Inflammatory macrophage treated with lipopolysaccharide for 1 hour (primary cell): ENCODE results near the gene ANO4.
"Not testable (repeated sequence)": the region's sequence is repeated elsewhere in the genome, so short reads cannot be mapped to it uniquely, and the experiment has no call there.

Source experiments
- DNase-seq, 2 donors: peaks; one replicate each; pipeline ENCODE4 v3.0.0-alpha.2; 2020 to 2022

Gene ANO4

GRCh38 chr12:100875771-100876170 lies 81.2 kb downstream of the ANO4 start:
- DNase-seq: no peak

DNA sequence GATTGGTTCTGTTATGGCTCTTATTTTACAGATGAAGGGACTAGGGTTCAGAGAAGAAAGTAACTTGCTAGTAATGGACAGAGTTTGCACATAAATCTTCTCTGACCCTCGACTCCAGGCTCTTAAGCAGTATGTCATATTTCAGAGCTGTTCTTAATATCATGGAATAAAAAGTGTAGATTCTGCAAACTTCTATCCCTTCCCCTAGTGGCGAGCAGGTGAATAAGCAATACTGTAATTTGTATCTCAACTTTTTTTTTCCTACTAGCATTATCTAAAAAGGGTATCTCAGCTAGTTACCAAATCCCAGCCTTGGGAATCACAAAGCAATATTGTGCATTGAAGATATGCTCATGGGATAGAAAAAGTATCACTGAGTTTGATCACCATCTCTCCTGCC lies 83.2 kb downstream of the ANO4 start:
- no peak for DNase-seq

GRCh38 chr12:100895192-100895591 lies 100.6 kb downstream of the ANO4 start:
- no peak for DNase-seq

DNA sequence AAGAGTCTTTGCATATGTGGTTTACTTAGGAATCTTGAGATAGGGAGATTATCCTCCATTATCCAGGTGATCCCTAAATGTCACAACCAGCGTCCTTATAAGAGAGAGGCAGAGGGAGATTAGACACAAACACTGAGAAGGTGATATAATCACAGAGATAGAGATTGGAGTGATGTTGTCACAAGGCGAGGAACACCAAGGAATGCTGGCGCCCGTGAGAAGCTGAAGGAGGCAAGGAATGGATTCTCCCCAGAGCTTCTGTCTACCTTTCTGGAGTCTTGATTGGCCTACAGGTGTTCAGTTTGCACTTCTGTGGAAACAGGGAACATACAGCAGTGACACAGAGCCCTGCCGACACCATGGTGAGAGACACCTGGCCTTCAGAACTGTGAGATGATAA lies 101.6 kb downstream of the ANO4 start:
- no peak for DNase-seq

- DNase-seq: no peak
These were observed 102.7 kb downstream of the ANO4 start for GRCh38 chr12:100897240-100897639.

DNA sequence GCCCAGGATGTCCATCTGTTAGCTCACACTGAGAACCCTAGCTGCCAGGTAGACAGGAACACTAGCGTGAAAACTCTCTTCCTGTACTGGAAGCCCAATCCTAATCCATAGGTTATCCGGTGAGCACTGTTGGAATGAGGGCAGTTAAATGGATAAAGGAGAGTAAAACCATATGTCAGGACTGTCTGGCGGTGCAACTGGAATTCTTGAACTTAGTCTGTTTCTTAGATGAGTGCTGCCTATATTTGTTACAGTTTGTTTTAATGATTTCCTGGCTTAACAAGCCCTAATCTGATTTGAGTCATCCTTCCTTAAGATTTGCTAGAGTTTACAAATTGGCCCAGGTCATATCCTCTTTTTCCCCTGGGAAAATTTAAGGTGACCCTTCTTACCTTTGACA lies 104.7 kb downstream of the ANO4 start:
- no peak for DNase-seq

DNA sequence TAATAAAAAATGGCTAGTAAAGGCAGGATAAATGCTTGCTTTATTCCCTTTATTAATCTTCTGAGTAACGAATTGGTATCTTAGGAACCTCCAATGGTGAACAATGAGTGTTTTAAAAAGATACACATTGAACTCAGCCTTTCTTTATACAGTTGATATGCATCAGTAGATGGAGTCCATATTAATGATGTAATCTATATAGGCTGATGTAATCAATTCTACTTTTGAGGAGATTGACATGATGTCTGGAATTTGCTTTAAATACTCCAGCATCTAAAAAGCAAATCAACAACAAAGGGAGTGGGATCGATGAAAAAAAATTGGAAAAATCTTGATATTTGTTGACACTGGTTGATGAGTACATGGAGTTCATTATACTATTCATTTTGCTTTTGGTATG lies 106.2 kb downstream of the ANO4 start:
- no peak for DNase-seq

GRCh38 chr12:100901266-100901665 lies 106.7 kb downstream of the ANO4 start:
- DNase-seq: no peak

DNA sequence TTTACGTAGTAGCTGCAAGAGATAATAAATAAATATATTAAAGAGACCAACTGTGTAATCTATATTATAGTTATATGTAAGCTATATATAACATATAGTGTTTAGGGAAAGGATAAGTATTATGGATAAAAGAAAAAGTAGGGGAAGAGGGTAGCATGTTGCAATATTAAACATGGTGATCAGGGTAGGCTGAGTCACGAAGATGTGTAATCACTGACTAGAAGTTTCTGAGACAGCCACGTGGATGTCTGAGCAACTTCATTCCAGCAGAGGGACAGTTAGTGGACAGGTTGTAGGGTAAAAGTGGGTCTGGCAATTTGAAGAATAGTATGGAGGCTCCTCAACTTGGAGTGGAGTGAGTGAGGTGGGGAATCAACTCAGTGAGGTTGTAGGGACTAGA lies 109.7 kb downstream of the ANO4 start:
- no peak for DNase-seq

DNA sequence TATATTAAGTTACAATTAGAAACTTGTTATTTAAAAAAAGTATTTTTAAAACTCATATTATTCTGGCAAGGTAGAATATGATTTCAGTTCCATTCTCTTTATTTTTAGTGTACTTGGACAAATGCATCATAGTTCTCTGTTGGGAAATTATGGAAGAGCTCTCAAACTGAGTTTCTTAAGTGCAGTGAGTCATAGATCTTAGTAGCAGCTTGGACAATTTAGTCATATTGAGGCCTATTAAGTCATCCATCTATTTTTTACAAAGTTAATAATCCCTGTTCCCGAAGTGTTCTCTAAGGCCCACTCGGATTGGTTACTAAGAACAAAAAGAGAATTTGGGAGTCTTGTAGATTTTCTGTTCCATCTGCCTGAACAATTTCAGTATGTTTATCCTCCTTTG lies 113.9 kb downstream of the ANO4 start:
- no peak for DNase-seq

DNA sequence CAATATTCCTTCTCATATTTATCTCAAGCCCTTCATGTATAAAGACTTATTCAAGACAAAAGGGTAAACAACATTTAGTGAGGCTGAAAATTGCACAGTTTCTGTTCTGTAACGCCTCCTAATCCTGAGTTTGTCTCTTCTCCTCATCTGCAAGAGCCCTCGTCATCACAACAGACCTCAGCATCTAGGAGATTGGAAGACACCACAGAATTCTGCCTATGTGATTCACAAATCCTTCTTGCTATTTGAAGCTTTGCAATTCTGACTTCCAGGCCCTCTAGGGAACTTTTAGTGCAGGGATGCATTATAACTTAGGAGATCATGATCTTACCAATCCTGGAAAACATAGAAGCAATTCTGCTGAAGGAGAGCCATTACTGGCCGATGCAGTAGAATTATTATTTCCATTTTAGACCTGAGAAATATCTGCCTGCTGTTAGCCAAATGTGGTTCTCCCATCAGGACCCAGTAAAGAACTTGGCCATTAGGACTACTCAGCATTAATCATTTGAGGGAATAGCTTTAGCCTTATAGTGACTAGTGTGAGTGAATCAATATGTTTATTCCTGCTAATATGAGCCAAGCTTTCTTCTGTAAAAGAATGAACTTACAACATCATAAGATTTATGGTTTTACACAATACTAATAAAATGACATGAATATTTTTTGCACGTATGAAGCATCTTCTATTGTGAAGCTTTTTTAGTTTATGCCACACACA lies 119.5 kb downstream of the ANO4 start:
- no peak for DNase-seq

- DNase-seq: no peak
These were observed 124.5 kb downstream of the ANO4 start for GRCh38 chr12:100919116-100919515.

- DNase-seq: no peak
These were observed 125.9 kb downstream of the ANO4 start for GRCh38 chr12:100920493-100920892.

- DNase-seq: no peak
These were observed 132.2 kb downstream of the ANO4 start for GRCh38 chr12:100926669-100927248.

DNA sequence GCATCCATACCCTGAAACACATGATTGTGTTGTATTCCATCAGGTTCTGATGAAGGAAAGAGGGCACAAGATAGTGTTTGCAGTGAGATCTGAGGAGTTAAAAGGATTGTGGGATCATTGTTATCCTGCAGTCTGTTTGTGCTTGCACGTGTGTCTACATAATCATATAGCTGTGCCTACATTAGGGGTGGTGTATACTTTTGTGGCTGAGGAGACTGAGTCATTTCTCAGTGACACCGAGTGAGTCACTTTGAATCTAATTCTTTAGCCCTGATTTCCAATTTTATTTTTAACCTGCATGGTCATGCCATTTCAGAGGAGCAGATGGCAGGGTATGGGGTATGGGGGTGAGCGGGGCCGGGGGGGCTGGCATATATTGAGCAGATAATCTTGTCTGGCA lies 133.2 kb downstream of the ANO4 start:
- DNase-seq: no peak

DNA sequence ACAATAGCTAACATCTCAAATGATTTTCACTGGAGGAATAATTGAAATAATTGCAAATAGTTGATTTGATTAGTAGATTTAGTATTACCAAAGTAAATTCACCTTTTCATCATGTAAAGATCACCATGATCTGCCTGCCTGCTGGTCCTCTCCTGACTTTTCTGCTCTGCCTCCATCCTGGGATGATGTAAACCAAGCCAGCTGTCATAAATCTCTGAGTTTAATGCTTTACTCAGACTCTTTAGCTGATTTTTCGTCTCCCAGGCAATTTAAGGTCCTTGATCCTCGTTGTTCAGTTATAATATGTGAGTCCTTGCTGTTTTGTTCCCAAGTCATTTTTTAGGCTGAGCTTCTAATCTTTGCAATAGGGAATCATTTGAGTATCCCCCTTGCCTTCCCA lies 138.0 kb downstream of the ANO4 start:
- no peak for DNase-seq

GRCh38 chr12:100933531-100933930 lies 139.0 kb downstream of the ANO4 start:
- not testable (repeated sequence) for DNase-seq

DNA sequence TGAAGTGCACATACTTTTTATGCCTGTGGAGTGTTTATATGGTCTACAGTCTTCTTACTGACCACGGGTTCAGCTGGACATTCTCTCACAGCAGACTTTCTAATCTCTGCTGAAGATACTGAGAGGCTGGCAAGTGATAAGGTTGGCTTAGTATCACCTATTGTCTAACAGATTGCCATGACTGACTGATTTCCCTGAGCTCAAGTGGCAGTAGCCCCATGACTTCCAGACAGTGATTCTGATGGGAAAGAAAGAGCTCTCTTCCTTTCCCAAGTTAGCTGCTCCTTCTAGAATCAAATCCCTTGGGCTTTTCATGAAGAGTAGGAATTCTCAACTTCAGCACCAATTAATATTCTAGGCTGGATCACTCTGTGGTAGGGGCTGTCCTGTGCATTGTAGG lies 141.4 kb downstream of the ANO4 start:
- DNase-seq: no peak

GRCh38 chr12:100936661-100937060 lies 142.1 kb downstream of the ANO4 start:
- DNase-seq: no peak

DNA sequence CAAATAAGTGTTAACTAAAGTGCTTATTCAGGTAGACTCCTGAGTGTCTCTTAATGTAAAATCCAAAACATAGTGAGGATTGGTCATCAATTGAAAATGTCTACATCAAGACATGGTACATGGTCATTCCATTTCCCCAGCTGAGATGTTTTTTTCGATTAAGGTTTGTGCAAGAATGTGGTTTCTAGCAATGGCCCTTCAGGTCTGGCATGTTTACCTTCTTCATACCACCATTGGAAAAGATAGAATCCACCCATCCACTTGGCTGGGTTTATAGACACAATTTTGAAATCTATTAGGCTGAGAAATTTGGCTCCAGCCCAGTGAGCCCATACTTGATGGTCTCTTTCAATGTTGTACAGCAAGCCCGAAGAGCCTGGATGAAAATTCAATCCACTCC lies 145.9 kb downstream of the ANO4 start:
- DNase-seq: no peak

DNA sequence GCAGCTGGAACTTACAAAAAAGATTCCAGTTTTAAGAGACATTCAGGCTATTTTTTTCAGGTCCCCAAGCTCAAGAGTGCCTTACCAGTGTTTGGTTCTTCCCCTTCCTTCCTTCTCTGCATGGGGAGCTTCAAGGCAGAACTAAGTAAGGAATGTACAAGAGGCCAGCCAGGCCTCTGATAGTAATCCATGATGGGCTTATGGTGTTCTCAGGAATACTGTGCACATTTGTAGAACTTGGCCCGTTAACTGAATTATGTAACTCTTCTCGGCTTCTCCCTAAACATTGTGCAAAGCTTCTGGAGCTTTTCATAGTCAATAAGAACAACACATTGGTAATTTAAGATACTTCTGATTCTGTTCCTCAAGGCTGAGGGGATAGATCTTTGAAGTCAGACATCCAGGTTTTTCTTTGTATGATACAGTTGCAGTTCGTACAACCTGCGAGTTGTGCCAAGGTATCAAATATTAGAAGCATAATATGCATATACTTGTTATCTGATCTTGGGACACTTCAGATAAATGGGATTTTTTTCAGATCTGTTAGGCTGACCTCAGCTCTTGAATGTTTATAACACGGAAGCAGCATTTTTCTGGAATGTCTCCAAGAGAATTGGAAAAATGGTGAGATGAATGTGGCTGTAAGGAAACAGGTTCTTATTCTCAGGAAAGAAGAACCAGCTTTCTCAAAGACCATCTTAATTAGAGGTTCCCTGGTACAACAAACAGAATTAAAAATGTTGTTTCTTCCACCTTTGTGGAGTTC lies 148.6 kb downstream of the ANO4 start:
- no peak for DNase-seq

DNA sequence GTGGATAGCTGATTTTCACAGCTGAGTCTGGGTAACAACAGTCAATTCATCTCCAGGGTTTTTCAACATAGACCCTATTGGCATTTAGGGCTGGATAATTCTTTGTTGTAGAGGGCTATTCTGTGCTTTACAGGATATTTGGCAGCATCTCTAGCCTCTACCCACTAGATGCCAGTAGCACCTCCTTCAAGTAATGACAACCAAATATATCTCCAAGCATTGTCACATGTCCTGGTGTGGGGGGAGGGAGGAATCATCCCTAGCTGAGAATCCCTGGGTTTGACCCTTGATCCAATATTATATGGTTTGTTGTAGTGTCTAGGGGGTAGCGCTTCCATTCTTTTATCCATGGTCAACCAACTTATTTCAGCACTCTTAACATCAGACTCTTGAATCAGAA lies 157.2 kb downstream of the ANO4 start:
- DNase-seq: no peak

GRCh38 chr12:100953217-100953616 lies 158.6 kb downstream of the ANO4 start:
- no peak for DNase-seq

DNA sequence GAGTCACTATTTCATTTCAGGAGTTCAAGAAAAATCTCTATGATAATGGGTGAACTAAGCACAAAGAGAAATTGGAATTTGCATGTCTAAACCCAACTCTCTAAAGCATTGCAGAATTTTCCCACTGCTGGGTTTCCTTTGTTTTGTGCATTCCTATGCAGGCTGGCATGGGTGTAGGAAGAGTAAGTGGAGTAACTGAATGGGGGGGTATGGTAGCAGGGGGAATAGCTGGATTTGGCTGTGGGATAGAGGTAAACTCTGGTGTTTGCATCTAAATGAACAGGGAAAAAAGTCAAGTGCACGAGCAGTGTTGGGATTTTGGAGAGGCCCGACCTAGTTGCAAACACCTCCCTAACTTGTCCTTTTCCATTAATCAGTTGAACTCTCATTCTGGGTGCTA lies 159.1 kb downstream of the ANO4 start:
- DNase-seq: no peak
